HepG2 (cell line): ENCODE results near the gene HNRNPH3. TPM values are rescaled to one million over a fixed set of nuclear protein-coding genes. Genes with fewer than 3 reads are reported as not detected.
A peak's percentile ranks its signal among the peaks of the same experiment; 100 is the strongest.

Experiments
- ARID5B ChIP-seq: IDR thresholded peaks from 2 replicates; pipeline ENCODE4 v1.4.0; 2020; ENCODE audit warnings: mild to moderate bottlenecking, missing genetic modification reagents
- CERS6 ChIP-seq: sonication (generic); formaldehyde crosslinking; IDR thresholded peaks from 2 replicates; pipeline ENCODE4 v1.5.0; 2020; ENCODE audit warnings: missing genetic modification reagents
- HDAC2 ChIP-seq: sonication (generic); formaldehyde crosslinking; IDR thresholded peaks from 2 replicates; pipeline ENCODE4 v1.4.0; 2020; ENCODE audit warnings: missing genetic modification reagents
- IRF9 ChIP-seq: sonication (generic); formaldehyde crosslinking; IDR thresholded peaks from 2 replicates; pipeline ENCODE4 v1.8.0; 2022; ENCODE audit warnings: missing genetic modification reagents, mild to moderate bottlenecking, borderline replicate concordance
- KAT2B ChIP-seq: fragments of 150-350 bp; IDR thresholded peaks from 2 replicates; pipeline ENCODE4 v1.6.1; 2014; ENCODE audit warnings: low read depth, low read length, borderline replicate concordance
- KDM5A ChIP-seq: fragments of 200-600 bp; sonication (generic); IDR thresholded peaks from 2 replicates; pipeline ENCODE4 v1.7.0; 2018; ENCODE audit warnings: antibody characterized with exemption, mild to moderate bottlenecking, low read length, borderline replicate concordance
- MBNL3 ChIP-seq: fragments of 250-450 bp; sonication (Bioruptor Pico); conservative IDR thresholded peaks from 2 replicates; pipeline ENCODE4 v1.8.0; 2022; ENCODE audit warnings: mild to moderate bottlenecking, inconsistent platforms
- MXI1 ChIP-seq: IDR thresholded peaks from 3 replicates; pipeline ENCODE4 v1.6.1; 2012; ENCODE audit warnings: low read depth, low read length, inconsistent platforms, borderline replicate concordance
- SIX1 ChIP-seq: sonication (generic); formaldehyde crosslinking; IDR thresholded peaks from 2 replicates; pipeline ENCODE4 v1.4.0; 2020; ENCODE audit warnings: missing genetic modification reagents, borderline replicate concordance
- SMAD3 ChIP-seq: sonication (generic); formaldehyde crosslinking; IDR thresholded peaks from 2 replicates; pipeline ENCODE4 v1.4.0; 2020; ENCODE audit warnings: missing genetic modification reagents
- SUZ12 ChIP-seq: fragments of 150-350 bp; IDR thresholded peaks from 2 replicates; pipeline ENCODE4 v1.6.1; 2014; ENCODE audit warnings: low read depth, low read length
- TAF15 ChIP-seq: fragments of 200-400 bp; formaldehyde crosslinking; IDR thresholded peaks from one replicate; pipeline ENCODE4 v1.6.1; 2018; ENCODE audit warnings: mild to moderate bottlenecking, low read depth, low read length; ENCODE audit not compliant: poor library complexity, severe bottlenecking
- TFDP1 ChIP-seq: IDR thresholded peaks from 2 replicates; pipeline ENCODE4 v1.6.1; 2016; ENCODE audit warnings: missing compliant biosample characterization, missing genetic modification reagents, borderline replicate concordance
- ZBTB8A ChIP-seq: sonication (generic); formaldehyde crosslinking; IDR thresholded peaks from 2 replicates; pipeline ENCODE4 v1.4.0; 2020; ENCODE audit warnings: mild to moderate bottlenecking, low read depth, missing genetic modification reagents, borderline replicate concordance
- ZFP90 ChIP-seq: sonication (generic); formaldehyde crosslinking; IDR thresholded peaks from 2 replicates; pipeline ENCODE4 v1.8.0; 2022; ENCODE audit warnings: missing genetic modification reagents, mild to moderate bottlenecking, inconsistent platforms, borderline replicate concordance
- ZFYVE20 ChIP-seq: sonication (generic); formaldehyde crosslinking; IDR thresholded peaks from 2 replicates; pipeline ENCODE4 v1.8.0; 2023; ENCODE audit warnings: low read depth, mild to moderate bottlenecking, moderate library complexity, missing genetic modification reagents, borderline replicate concordance
- ZNF232 ChIP-seq: sonication (generic); formaldehyde crosslinking; IDR thresholded peaks from 2 replicates; pipeline ENCODE4 v1.4.0; 2020; ENCODE audit warnings: missing genetic modification reagents, borderline replicate concordance
- ZNF350 ChIP-seq: sonication (generic); formaldehyde crosslinking; IDR thresholded peaks from 2 replicates; pipeline ENCODE4 v1.4.0; 2020; ENCODE audit warnings: mild to moderate bottlenecking, low read depth, missing genetic modification reagents, borderline replicate concordance
- ZNF431 ChIP-seq: sonication (generic); formaldehyde crosslinking; IDR thresholded peaks from 2 replicates; pipeline ENCODE4 v1.9.0; 2022; ENCODE audit warnings: missing genetic modification reagents, low read depth, mild to moderate bottlenecking, borderline replicate concordance
- ZNF605 ChIP-seq: sonication (generic); formaldehyde crosslinking; IDR thresholded peaks from 2 replicates; pipeline ENCODE4 v1.8.0; 2022; ENCODE audit warnings: mild to moderate bottlenecking, missing genetic modification reagents
- ZNF788 ChIP-seq: sonication (generic); formaldehyde crosslinking; IDR thresholded peaks from 2 replicates; pipeline ENCODE4 v1.5.0; 2020; ENCODE audit warnings: mild to moderate bottlenecking, missing genetic modification reagents, borderline replicate concordance
- ZSCAN21 ChIP-seq: sonication (generic); formaldehyde crosslinking; IDR thresholded peaks from 2 replicates; pipeline ENCODE4 v1.8.0; 2022; ENCODE audit warnings: mild to moderate bottlenecking, missing genetic modification reagents, moderate library complexity, borderline replicate concordance
- polyA plus RNA-seq, 8 experiments: library from polyadenylated mRNA; depleted of rRNA in 3 of 8; stranded (reverse) in 7 of 8; unstranded in 1 of 8; fragments of >200 nt; fragmentation: Illumina TruSeq in 4 of 8; extraction: Trizol in 4 of 8; gene quantifications; 2 replicates each; pipeline versions ENCODE4 v1.2.1 to v1.2.3, GENCODE V29; 2011 to 2016; ENCODE audit warnings: low read depth in 4 of 8, missing spikeins in 1 of 8, mixed read lengths in 1 of 8; ENCODE audit not compliant: insufficient read depth in 1 of 8
- total RNA-seq, 5 experiments: library from RNA; depleted of rRNA; stranded (reverse); fragments of >200 nt; fragmentation: Illumina TruSeq; extraction: Trizol; gene quantifications; 2 replicates each; pipeline ENCODE4 v1.2.3, GENCODE V29; 2016; ENCODE audit warnings: low read depth in 1 of 5

The HNRNPH3 gene
- total and polyA plus RNA-seq, 2 of the 13 experiments (the other 11 are each of a cell fraction or from before 2014, with no cell fraction given), result 46.0 to 47.7 TPM

GRCh38 chr10:68331455-68332258, at the start of gene HNRNPH3 (continued):
- TF ChIP-seq ARID5B (CRISPR knock-in tag) (peak; percentile 33), MBNL3 (CRISPR knock-in tag) (no peak), HDAC2 (peak; percentile 48; the same call in 1 of the 2 replicates), ZFP90 (CRISPR knock-in tag) (no peak; the same call in 1 of the 2 replicates), SIX1 (CRISPR knock-in tag) (no peak), IRF9 (CRISPR knock-in tag) (peak; percentile 52; the same call in 1 of the 2 replicates), ZNF431 (no peak; the same call in 1 of the 2 replicates), KDM5A (0 out of 2 replicates have a peak, but pooled peaks have one; percentile 47), TFDP1 (peak; percentile 89), ZBTB8A (CRISPR knock-in tag) (no peak), ZNF788 (CRISPR knock-in tag) (peak; percentile 95), ZSCAN21 (CRISPR knock-in tag) (peak; percentile 96), SMAD3 (CRISPR knock-in tag) (peak; percentile 93; the same call in 1 of the 2 replicates), KAT2B (no peak), ZNF350 (peak; percentile 88), ZNF605 (CRISPR knock-in tag) (peak; percentile 99), MXI1 (peak; percentile 93), SUZ12 (no peak), TAF15 (no peak), ZFYVE20 (no peak), CERS6 (CRISPR knock-in tag) (no peak), ZNF232 (CRISPR knock-in tag) (peak; percentile 86)
